ENCODE data around the gene GLDC. TPM values are rescaled to one million over a fixed set of nuclear protein-coding genes. Genes with fewer than 3 reads are reported as not detected.

GLDC gene
- total RNA-seq, 1 experiment from 2014 or later = 5.1 TPM

DNA sequence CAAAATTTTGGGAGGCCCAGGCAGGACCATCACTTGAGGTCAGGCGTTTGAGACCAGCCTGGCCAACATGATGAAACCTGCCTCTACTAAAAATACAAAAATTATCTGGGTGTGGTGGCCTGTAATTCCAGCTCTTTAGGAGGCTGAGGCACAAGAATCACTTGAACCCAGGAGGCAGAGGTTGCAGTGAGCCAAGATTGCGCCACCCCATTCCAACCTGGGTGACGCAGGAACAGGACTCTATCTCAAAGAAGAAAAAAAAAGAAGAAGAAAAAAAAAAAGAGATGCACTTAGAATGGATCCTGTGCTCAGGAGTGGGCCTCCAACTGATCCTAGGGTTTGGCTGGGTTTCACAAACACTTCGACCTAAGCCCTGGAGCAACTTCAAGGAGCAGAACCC lies 45.1 kb downstream of the GLDC start:
- Mint-ChIP-seq H3K27me3 (ENCODE audit: unreplicated experiment) (no peaks in the 10 kb centered on the region), H3K4me3 (ENCODE audit: low read depth, unreplicated experiment) (no peak overlapping the region), H3K9me3 (ENCODE audit: low read depth, unreplicated experiment) (no peaks in the 10 kb centered on the region), H3K4me1 (ENCODE audit: low read depth, unreplicated experiment) (no peaks in the 10 kb centered on the region), H3K36me3 (ENCODE audit: insufficient read depth, unreplicated experiment) (no peaks in the 10 kb centered on the region), H3K27ac (ENCODE audit: unreplicated experiment) (no peak overlapping the region)
- BruUV-seq (replicated peaks) = no TSS peak
- CTCF ChIA-PET = no interaction called here
- DNase-seq = no peak
- intact Hi-C loops (cut with micrococcal nuclease; ENCODE audit: unreplicated experiment) = no loop called here
- TF ChIP-seq, protein P1, sequence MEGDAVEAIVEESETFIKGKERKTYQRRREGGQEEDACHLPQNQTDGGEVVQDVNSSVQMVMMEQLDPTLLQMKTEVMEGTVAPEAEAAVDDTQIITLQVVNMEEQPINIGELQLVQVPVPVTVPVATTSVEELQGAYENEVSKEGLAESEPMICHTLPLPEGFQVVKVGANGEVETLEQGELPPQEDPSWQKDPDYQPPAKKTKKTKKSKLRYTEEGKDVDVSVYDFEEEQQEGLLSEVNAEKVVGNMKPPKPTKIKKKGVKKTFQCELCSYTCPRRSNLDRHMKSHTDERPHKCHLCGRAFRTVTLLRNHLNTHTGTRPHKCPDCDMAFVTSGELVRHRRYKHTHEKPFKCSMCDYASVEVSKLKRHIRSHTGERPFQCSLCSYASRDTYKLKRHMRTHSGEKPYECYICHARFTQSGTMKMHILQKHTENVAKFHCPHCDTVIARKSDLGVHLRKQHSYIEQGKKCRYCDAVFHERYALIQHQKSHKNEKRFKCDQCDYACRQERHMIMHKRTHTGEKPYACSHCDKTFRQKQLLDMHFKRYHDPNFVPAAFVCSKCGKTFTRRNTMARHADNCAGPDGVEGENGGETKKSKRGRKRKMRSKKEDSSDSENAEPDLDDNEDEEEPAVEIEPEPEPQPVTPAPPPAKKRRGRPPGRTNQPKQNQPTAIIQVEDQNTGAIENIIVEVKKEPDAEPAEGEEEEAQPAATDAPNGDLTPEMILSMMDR (IDR thresholded peaks at IDR 0.05; ENCODE audit: unreplicated experiment) = no peak

DNA sequence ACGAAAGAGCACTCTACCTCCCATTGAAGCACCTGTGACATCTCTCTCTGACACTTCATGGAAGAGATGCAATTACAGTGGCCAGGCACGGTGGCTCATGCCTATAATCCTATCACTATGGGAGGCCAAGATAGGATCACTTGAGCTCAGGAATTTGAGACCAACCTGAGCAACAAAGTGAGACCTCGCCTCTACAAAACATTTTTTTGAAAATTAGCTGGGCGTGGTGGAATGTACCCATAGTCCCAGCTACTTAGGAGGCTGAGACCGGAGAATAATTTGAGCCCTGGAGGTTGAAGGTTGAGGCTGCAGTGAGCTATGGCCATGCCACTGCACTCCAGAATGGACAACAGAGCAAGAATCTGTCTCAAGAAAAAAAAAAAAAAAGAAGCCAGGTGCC lies 45.5 kb downstream of the GLDC start:
- no peak for DNase-seq
- intact Hi-C loops (cut with micrococcal nuclease; ENCODE audit: unreplicated experiment) = no loop called here
- H3K36me3 Mint-ChIP-seq (ENCODE audit: insufficient read depth, unreplicated experiment) = no peaks in the 10 kb centered on the region
- TF ChIP-seq, protein P1 (IDR thresholded peaks at IDR 0.05; ENCODE audit: unreplicated experiment) = no peak
- H3K4me1 Mint-ChIP-seq (ENCODE audit: low read depth, unreplicated experiment) = no peaks in the 10 kb centered on the region
- H3K27ac Mint-ChIP-seq (ENCODE audit: unreplicated experiment) = no peak overlapping the region
- H3K4me3 Mint-ChIP-seq (ENCODE audit: low read depth, unreplicated experiment) = no peak overlapping the region
- no TSS peak for BruUV-seq (replicated peaks)
- no peaks in the 10 kb centered on the region for H3K27me3 Mint-ChIP-seq (ENCODE audit: unreplicated experiment)
- CTCF ChIA-PET = no interaction called here
- H3K9me3 Mint-ChIP-seq (ENCODE audit: low read depth, unreplicated experiment) = no peaks in the 10 kb centered on the region

DNA sequence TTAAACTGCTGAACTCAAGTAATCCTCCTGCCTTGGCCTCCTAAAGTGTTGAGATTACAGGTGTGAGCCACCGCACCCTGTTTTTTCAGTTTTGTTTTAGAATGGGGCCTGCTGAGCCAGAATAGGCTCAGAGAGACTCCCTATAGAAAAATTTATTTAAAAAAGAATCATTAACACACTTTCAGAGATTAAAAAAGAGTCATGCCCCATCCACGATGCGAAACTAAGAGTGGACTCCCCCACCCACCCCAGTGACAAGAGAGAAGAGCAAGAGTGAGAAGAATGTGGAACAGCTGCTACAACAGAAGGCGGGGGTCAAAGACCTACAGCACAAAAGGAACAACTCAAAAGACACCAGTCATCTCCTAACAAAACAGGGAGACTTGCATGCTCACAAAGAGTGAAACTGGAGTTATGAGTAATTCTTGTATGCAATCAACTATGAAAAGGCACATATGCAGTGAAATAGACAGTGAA lies 47.2 kb downstream of the GLDC start:
- Mint-ChIP-seq H3K36me3 (ENCODE audit: insufficient read depth, unreplicated experiment) (no peaks in the 10 kb centered on the region), H3K4me1 (ENCODE audit: low read depth, unreplicated experiment) (no peaks in the 10 kb centered on the region), H3K4me3 (ENCODE audit: low read depth, unreplicated experiment) (no peak overlapping the region), H3K9me3 (ENCODE audit: low read depth, unreplicated experiment) (no peaks in the 10 kb centered on the region), H3K27ac (ENCODE audit: unreplicated experiment) (no peak overlapping the region), H3K27me3 (ENCODE audit: unreplicated experiment) (no peaks in the 10 kb centered on the region)
- CTCF ChIA-PET = no interaction called here
- intact Hi-C loops (cut with micrococcal nuclease; ENCODE audit: unreplicated experiment) = no loop called here
- BruUV-seq (replicated peaks) = no TSS peak
- DNase-seq = no peak
- TF ChIP-seq, protein P1 (IDR thresholded peaks at IDR 0.05; ENCODE audit: unreplicated experiment) = no peak

DNA sequence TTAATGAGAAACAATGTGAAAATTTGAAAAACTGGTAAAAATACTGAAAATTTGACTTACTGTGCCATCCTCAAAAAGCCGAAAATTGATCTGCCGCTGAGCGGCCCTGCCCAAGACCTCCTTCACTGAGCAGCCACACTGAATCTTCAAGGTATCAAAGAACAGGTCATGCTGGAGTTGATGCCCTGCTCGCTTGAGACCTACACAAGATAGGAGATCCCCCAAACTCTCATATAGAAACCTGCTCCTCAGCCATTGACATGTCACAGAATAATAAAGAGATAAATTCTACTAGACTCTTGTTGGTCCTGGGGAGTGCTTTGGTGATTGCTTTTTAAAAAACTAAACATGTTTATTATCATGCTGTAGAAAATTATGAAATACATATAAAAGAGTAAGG lies 52.7 kb downstream of the GLDC start:
- no peak for DNase-seq
- TF ChIP-seq, protein P1 (IDR thresholded peaks at IDR 0.05; ENCODE audit: unreplicated experiment) = no peak
- CTCF ChIA-PET = no interaction called here
- no peak overlapping the region for H3K27ac Mint-ChIP-seq (ENCODE audit: unreplicated experiment)
- intact Hi-C loops (cut with micrococcal nuclease; ENCODE audit: unreplicated experiment) = no loop called here
- H3K4me3 Mint-ChIP-seq (ENCODE audit: low read depth, unreplicated experiment) = no peak overlapping the region
- H3K36me3 Mint-ChIP-seq (ENCODE audit: insufficient read depth, unreplicated experiment) = no peaks in the 10 kb centered on the region
- H3K27me3 Mint-ChIP-seq (ENCODE audit: unreplicated experiment) = no peaks in the 10 kb centered on the region
- H3K4me1 Mint-ChIP-seq (ENCODE audit: low read depth, unreplicated experiment) = peaks cover 15% of the 10 kb centered on the region
- BruUV-seq (replicated peaks) = no TSS peak
- no peaks in the 10 kb centered on the region for H3K9me3 Mint-ChIP-seq (ENCODE audit: low read depth, unreplicated experiment)
